HepG2 (cell line): ENCODE results near the gene HK3. TPM values are rescaled to one million over a fixed set of nuclear protein-coding genes. Genes with fewer than 3 reads are reported as not detected.

ENCODE experiments used
- ATAC-seq: fragments of 200-7000 bp; cut with Tn5 transposase; 3 replicates; pipeline ENCODE4 v1.9.1; 2020; ENCODE audit warnings: mild to moderate bottlenecking, moderate library complexity
- BruUV-seq: library from RNA; stranded (reverse); fragments of 400-500 nt; replicated peaks from 2 replicates; lab custom pipeline; 2021; lab: Mats Ljungman, UMichigan
- CTCF ChIA-PET: fragments of 300-600 bp; formaldehyde crosslinking; extraction: SDS; loops from one replicate; lab custom pipeline; 2021; ENCODE audit warnings: low total read pairs, inconsistent platforms, low intra/inter-chr PET ratio; lab: Yijun Ruan, JAX
- POLR2A ChIA-PET: fragments of 350-600 bp; sonication (Branson Sonifier 250); formaldehyde crosslinking; loops from one replicate; lab custom pipeline; 2020; ENCODE audit warnings: antibody characterized with exemption, inconsistent platforms; lab: Yijun Ruan, JAX
- DNase-seq: peaks from one replicate; pipeline ENCODE4 v3.0.0-alpha.2; 2015; ENCODE audit warnings: low spot score
- FAIRE-seq: peaks from 3 replicates; lab custom pipeline; 2011; peaks lifted over from hg19 to GRCh38; lab: Jason Lieb, UNC
- H2AFZ ChIP-seq: one replicate; pipeline ENCODE4 v1.6.1; 2011; ENCODE audit warnings: low read length, inconsistent platforms
- H3K27ac ChIP-seq: fragments of 300-600 bp; 3 replicates; pipeline ENCODE4 v1.8.0; 2011; ENCODE audit warnings: mixed run types, mild to moderate bottlenecking, mixed read lengths, low read length, inconsistent platforms; ENCODE audit not compliant: insufficient read depth; ENCODE audit errors: extremely low read length
- H3K27me3 ChIP-seq, 2 experiments: fragments of 200-600 bp in 1 of 2; 2 replicates in 1 of 2; 3 replicates in 1 of 2; pipeline versions ENCODE4 v1.6.0 to v1.8.0; 2011; ENCODE audit warnings: low read length in 2 of 2, mild to moderate bottlenecking in 2 of 2, moderate library complexity in 2 of 2, inconsistent platforms in 1 of 2; ENCODE audit not compliant: insufficient read depth in 2 of 2, control insufficient read depth in 1 of 2
- H3K36me3 ChIP-seq, 2 experiments: fragments of 200-600 bp in 1 of 2; replicated peaks in 1 of 2; 2 replicates in 1 of 2; 3 replicates in 1 of 2; pipeline versions ENCODE4 v1.5.1 to v1.8.0; 2011; ENCODE audit warnings: low read length in 2 of 2, inconsistent platforms in 1 of 2; ENCODE audit not compliant: insufficient read depth in 2 of 2, control insufficient read depth in 1 of 2
- H3K4me1 ChIP-seq: 2 replicates; pipeline ENCODE4 v1.5.1; 2012; ENCODE audit warnings: low read length, inconsistent platforms; ENCODE audit not compliant: insufficient read depth
- H3K4me2 ChIP-seq: 2 replicates; pipeline ENCODE4 v1.6.0; 2011; ENCODE audit warnings: low read depth, low read length, inconsistent platforms
- H3K4me3 ChIP-seq, 3 experiments: fragments of 200-600 bp in 1 of 3; sonication (generic), shearing (Covaris generic) in 1 of 3; replicated peaks in 1 of 3; 2 replicates each; pipeline ENCODE4 v1.5.1; 2011 to 2016; ENCODE audit warnings: low read length in 3 of 3, inconsistent platforms in 2 of 3, low read depth in 2 of 3, mild to moderate bottlenecking in 2 of 3, control low read depth in 1 of 3, mixed read lengths in 1 of 3; ENCODE audit not compliant: insufficient read depth in 1 of 3
- H3K79me2 ChIP-seq: one replicate; pipeline ENCODE4 v1.6.1; 2011; ENCODE audit warnings: low read length, inconsistent platforms; ENCODE audit not compliant: insufficient read depth
- H3K9ac ChIP-seq: 2 replicates; pipeline ENCODE4 v1.6.0; 2011; ENCODE audit warnings: mild to moderate bottlenecking, low read depth, low read length, inconsistent platforms; ENCODE audit not compliant: insufficient read depth
- H3K9me3 ChIP-seq: 2 replicates; pipeline ENCODE4 v1.5.1; 2012; ENCODE audit warnings: mild to moderate bottlenecking, low read length
- H4K20me1 ChIP-seq: 2 replicates; pipeline ENCODE4 v1.6.0; 2011; ENCODE audit warnings: inconsistent platforms, mild to moderate bottlenecking, low read length, moderate library complexity; ENCODE audit not compliant: insufficient read depth
- AGO1 ChIP-seq: fragments of 200-400 bp; formaldehyde crosslinking; IDR thresholded peaks from 2 replicates; pipeline ENCODE4 v1.6.1; 2017; ENCODE audit warnings: mild to moderate bottlenecking, low read depth, low read length, moderate library complexity; ENCODE audit not compliant: poor library complexity, severe bottlenecking
- ARNT ChIP-seq: fragments of 450-650 bp; IDR thresholded peaks from 2 replicates; pipeline ENCODE4 v1.6.1; 2017
- ATF7-NPFF ChIP-seq: sonication (generic); formaldehyde crosslinking; IDR thresholded peaks from 2 replicates; pipeline ENCODE4 v1.8.1; 2023; ENCODE audit warnings: mild to moderate bottlenecking, low read depth, missing genetic modification reagents, moderate library complexity
- BCL6 ChIP-seq: IDR thresholded peaks from 2 replicates; pipeline ENCODE4 v1.6.1; 2016; ENCODE audit warnings: missing genetic modification reagents, missing compliant biosample characterization
- FUBP1 ChIP-seq: sonication (generic); formaldehyde crosslinking; IDR thresholded peaks from 2 replicates; pipeline ENCODE4 v1.5.1; 2020; ENCODE audit warnings: missing genetic modification reagents, mild to moderate bottlenecking, borderline replicate concordance
- GATAD2A ChIP-seq: IDR thresholded peaks from 2 replicates; pipeline ENCODE4 v1.6.1; 2016
- NFKBIZ ChIP-seq: IDR thresholded peaks from 2 replicates; pipeline ENCODE4 v1.6.1; 2018; ENCODE audit warnings: missing genetic modification reagents, missing compliant biosample characterization
- REXO4 ChIP-seq: sonication (generic); formaldehyde crosslinking; IDR thresholded peaks from 2 replicates; pipeline ENCODE4 v1.8.0; 2022; ENCODE audit warnings: missing genetic modification reagents, mild to moderate bottlenecking, borderline replicate concordance
- SKI ChIP-seq: fragments of 450-650 bp; IDR thresholded peaks from one replicate; pipeline ENCODE4 v1.6.1; 2018; ENCODE audit warnings: mild to moderate bottlenecking; ENCODE audit not compliant: partially characterized antibody
- SYNCRIP ChIP-seq: fragments of 200-400 bp; formaldehyde crosslinking; IDR thresholded peaks from 2 replicates; pipeline ENCODE4 v1.6.1; 2018; ENCODE audit warnings: mild to moderate bottlenecking, low read depth, low read length; ENCODE audit not compliant: insufficient read depth
- ZNF335 ChIP-seq: sonication (generic); formaldehyde crosslinking; IDR thresholded peaks from 2 replicates; pipeline ENCODE4 v1.4.0; 2020; ENCODE audit warnings: missing genetic modification reagents
- ZNF543 ChIP-seq: sonication (generic); formaldehyde crosslinking; IDR thresholded peaks from 2 replicates; pipeline ENCODE4 v1.4.0; 2020; ENCODE audit warnings: mild to moderate bottlenecking, missing genetic modification reagents
- WGBS: methylation state at CpG from one replicate; pipeline ENCODE4 v1.1.6; 2017; ENCODE audit warnings: low lambda C conversion rate; 5-methylcytosine and 5-hydroxymethylcytosine counted together
- in situ Hi-C: cut with HindIII; loops from 2 replicates; pipeline ENCODE4 v1.10.0; 2017; ENCODE audit warnings: low pct_unique_long_range_greater_than_20kb; ENCODE audit not compliant: extremely low pct_ligation_motif_present
- intact Hi-C: fragments of 100-400 bp; cut with micrococcal nuclease; formaldehyde crosslinking; loops from one replicate; pipeline ENCODE4 v1.10.0; 2022; ENCODE audit not compliant: unreplicated experiment
- polyA plus RNA-seq, 8 experiments: library from polyadenylated mRNA; depleted of rRNA in 3 of 8; stranded (reverse) in 7 of 8; unstranded in 1 of 8; fragments of >200 nt; fragmentation: Illumina TruSeq in 4 of 8; extraction: Trizol in 4 of 8; gene quantifications; 2 replicates each; pipeline versions ENCODE4 v1.2.1 to v1.2.3, GENCODE V29; 2011 to 2016; ENCODE audit warnings: low read depth in 4 of 8, missing spikeins in 1 of 8, mixed read lengths in 1 of 8; ENCODE audit not compliant: insufficient read depth in 1 of 8
- total RNA-seq, 5 experiments: library from RNA; depleted of rRNA; stranded (reverse); fragments of >200 nt; fragmentation: Illumina TruSeq; extraction: Trizol; gene quantifications; 2 replicates each; pipeline ENCODE4 v1.2.3, GENCODE V29; 2016; ENCODE audit warnings: low read depth in 1 of 5
- TF ChIP-seq, protein P1 (sequence below): sonication (generic); formaldehyde crosslinking; IDR thresholded peaks from 2 replicates; pipeline ENCODE4 v1.4.0; 2020; ENCODE audit warnings: missing genetic modification reagents
- TF ChIP-seq, protein P2 (sequence below): sonication (generic); formaldehyde crosslinking; conservative IDR thresholded peaks from 2 replicates; pipeline ENCODE4 v1.4.0; 2020; ENCODE audit warnings: missing genetic modification reagents
- TF ChIP-seq, protein P3 (sequence below): sonication (generic); formaldehyde crosslinking; IDR thresholded peaks from 2 replicates; pipeline ENCODE4 v1.4.0; 2020; ENCODE audit warnings: missing genetic modification reagents, borderline replicate concordance

The HK3 gene
- total and polyA plus RNA-seq, 2 of the 13 experiments (the other 11 are each of a cell fraction or from before 2014, with no cell fraction given): not detected

- Histone ChIP-seq H3K4me1 (no peaks in the 10 kb centered on the region), H3K36me3 (no peaks in the 10 kb centered on the region), H3K9ac (no peak overlapping the region), H3K4me3 (no peak overlapping the region), H3K79me2 (no peaks in the 10 kb centered on the region), H3K4me2 (no peak overlapping the region), H3K27ac (no peak overlapping the region), H3K9me3 (no peaks in the 10 kb centered on the region), H2AFZ (no peak overlapping the region), H3K27me3 (peaks cover 2 to 57% of the 10 kb centered on the region in 2 experiments), H4K20me1 (no peaks in the 10 kb centered on the region)
- intact Hi-C loops (no loop called here), in situ Hi-C loops (no loop called here)
- CTCF ChIA-PET: no interaction called here
- BruUV-seq: no TSS peak
- FAIRE-seq: no peak
- DNase-seq: no peak
- no peak for ATAC-seq
- 50% methylated on average over 10 of the region's 13 CpGs for WGBS
- POLR2A ChIA-PET: no interaction called here
- TF ChIP-seq, protein P1, sequence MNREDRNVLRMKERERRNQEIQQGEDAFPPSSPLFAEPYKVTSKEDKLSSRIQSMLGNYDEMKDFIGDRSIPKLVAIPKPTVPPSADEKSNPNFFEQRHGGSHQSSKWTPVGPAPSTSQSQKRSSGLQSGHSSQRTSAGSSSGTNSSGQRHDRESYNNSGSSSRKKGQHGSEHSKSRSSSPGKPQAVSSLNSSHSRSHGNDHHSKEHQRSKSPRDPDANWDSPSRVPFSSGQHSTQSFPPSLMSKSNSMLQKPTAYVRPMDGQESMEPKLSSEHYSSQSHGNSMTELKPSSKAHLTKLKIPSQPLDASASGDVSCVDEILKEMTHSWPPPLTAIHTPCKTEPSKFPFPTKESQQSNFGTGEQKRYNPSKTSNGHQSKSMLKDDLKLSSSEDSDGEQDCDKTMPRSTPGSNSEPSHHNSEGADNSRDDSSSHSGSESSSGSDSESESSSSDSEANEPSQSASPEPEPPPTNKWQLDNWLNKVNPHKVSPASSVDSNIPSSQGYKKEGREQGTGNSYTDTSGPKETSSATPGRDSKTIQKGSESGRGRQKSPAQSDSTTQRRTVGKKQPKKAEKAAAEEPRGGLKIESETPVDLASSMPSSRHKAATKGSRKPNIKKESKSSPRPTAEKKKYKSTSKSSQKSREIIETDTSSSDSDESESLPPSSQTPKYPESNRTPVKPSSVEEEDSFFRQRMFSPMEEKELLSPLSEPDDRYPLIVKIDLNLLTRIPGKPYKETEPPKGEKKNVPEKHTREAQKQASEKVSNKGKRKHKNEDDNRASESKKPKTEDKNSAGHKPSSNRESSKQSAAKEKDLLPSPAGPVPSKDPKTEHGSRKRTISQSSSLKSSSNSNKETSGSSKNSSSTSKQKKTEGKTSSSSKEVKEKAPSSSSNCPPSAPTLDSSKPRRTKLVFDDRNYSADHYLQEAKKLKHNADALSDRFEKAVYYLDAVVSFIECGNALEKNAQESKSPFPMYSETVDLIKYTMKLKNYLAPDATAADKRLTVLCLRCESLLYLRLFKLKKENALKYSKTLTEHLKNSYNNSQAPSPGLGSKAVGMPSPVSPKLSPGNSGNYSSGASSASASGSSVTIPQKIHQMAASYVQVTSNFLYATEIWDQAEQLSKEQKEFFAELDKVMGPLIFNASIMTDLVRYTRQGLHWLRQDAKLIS (CRISPR knock-in tag): no peak
- TF ChIP-seq AGO1 (no peak), SKI (no peak), ZNF543 (CRISPR knock-in tag) (no peak), ZNF335 (no peak), ATF7-NPFF (CRISPR knock-in tag) (no peak), NFKBIZ (no peak), BCL6 (no peak), REXO4 (CRISPR knock-in tag) (no peak), SYNCRIP (no peak), GATAD2A (no peak), ARNT (no peak), FUBP1 (CRISPR knock-in tag) (no peak)
- TF ChIP-seq, protein P2, sequence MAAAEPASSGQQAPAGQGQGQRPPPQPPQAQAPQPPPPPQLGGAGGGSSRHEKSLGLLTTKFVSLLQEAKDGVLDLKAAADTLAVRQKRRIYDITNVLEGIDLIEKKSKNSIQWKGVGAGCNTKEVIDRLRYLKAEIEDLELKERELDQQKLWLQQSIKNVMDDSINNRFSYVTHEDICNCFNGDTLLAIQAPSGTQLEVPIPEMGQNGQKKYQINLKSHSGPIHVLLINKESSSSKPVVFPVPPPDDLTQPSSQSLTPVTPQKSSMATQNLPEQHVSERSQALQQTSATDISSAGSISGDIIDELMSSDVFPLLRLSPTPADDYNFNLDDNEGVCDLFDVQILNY (CRISPR knock-in tag): no peak
- TF ChIP-seq, protein P3, sequence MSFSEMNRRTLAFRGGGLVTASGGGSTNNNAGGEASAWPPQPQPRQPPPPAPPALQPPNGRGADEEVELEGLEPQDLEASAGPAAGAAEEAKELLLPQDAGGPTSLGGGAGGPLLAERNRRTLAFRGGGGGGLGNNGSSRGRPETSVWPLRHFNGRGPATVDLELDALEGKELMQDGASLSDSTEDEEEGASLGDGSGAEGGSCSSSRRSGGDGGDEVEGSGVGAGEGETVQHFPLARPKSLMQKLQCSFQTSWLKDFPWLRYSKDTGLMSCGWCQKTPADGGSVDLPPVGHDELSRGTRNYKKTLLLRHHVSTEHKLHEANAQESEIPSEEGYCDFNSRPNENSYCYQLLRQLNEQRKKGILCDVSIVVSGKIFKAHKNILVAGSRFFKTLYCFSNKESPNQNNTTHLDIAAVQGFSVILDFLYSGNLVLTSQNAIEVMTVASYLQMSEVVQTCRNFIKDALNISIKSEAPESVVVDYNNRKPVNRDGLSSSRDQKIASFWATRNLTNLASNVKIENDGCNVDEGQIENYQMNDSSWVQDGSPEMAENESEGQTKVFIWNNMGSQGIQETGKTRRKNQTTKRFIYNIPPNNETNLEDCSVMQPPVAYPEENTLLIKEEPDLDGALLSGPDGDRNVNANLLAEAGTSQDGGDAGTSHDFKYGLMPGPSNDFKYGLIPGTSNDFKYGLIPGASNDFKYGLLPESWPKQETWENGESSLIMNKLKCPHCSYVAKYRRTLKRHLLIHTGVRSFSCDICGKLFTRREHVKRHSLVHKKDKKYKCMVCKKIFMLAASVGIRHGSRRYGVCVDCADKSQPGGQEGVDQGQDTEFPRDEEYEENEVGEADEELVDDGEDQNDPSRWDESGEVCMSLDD: no peak
Observed at GRCh38 chr5:176886336-176887251, 12.6 kb downstream of the HK3 start.
